IPS-20b (cell line): ENCODE measurements around the gene FAU.

Source experiments
- H3K27ac ChIP-seq: one replicate; pipeline ENCODE4 v1.5.1; 2013; ENCODE audit warnings: low read length
- H3K27me3 ChIP-seq: 2 replicates; pipeline ENCODE4 v1.6.1; 2013; ENCODE audit warnings: mild to moderate bottlenecking, low read length, inconsistent platforms; ENCODE audit not compliant: insufficient read depth
- H3K36me3 ChIP-seq: 2 replicates; pipeline ENCODE4 v1.6.1; 2013; ENCODE audit warnings: low read depth, mild to moderate bottlenecking, inconsistent platforms, low read length, moderate library complexity; ENCODE audit not compliant: insufficient read depth
- H3K4me1 ChIP-seq: 2 replicates; pipeline ENCODE4 v1.6.1; 2013; ENCODE audit warnings: mild to moderate bottlenecking, control low read depth, inconsistent platforms, low read length, moderate library complexity; ENCODE audit not compliant: insufficient read depth
- H3K4me3 ChIP-seq: 2 replicates; pipeline ENCODE4 v1.5.1; 2013; ENCODE audit warnings: mild to moderate bottlenecking, low read length, inconsistent platforms
- H3K9ac ChIP-seq: 2 replicates; pipeline ENCODE4 v1.6.1; 2013; ENCODE audit warnings: low read depth, mild to moderate bottlenecking, inconsistent platforms, low read length, moderate library complexity
- H3K9me3 ChIP-seq: 2 replicates; pipeline ENCODE4 v1.6.1; 2013; ENCODE audit warnings: mild to moderate bottlenecking, low read depth, low read length, inconsistent platforms; ENCODE audit not compliant: insufficient read depth

The FAU gene

DNA sequence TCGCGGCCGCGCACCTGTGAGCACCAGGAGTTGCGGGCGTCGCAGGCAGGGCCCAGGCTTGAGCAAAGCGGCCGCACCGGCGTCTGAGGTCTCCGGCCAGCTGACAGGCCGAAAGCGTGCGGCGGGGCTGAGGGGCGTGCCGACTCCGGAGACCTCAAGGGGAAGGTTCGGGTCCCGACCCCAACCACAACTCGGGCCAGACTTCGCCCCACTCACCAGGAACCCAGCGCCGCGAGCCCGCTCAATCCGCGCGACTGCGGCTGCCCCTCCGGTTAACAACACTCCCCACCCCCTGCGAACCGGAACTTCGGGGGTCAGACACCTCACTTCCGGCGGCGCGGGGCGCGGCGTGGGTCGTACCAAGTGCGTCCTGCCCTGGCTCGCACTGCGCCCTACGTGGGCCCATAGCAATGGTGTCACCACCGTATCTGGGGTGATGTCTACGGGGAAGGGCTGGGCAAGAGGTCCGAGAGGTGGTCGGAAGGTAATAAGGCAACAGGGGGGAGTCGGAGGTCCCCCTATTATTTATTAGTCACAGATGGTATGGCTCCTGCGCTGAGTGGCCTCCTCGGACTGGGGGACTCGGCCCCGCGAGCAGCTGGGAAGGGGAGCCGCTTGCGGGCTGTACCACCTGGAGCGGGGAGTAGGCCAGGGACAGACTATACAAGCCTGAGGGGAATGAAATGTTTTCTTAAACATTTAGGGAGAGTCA is 12.5 kb upstream of the FAU start, which contains the start of gene SYVN1:
Gene SYVN1 (minus strand): TSS at position 280 of the 712 bp plus-strand sequence. CDS start 918 bp downstream, outside the sequence.
- no peaks in the 10 kb centered on the region for H3K4me1 ChIP-seq
- peaks cover 32% of the 10 kb centered on the region for H3K36me3 ChIP-seq

DNA sequence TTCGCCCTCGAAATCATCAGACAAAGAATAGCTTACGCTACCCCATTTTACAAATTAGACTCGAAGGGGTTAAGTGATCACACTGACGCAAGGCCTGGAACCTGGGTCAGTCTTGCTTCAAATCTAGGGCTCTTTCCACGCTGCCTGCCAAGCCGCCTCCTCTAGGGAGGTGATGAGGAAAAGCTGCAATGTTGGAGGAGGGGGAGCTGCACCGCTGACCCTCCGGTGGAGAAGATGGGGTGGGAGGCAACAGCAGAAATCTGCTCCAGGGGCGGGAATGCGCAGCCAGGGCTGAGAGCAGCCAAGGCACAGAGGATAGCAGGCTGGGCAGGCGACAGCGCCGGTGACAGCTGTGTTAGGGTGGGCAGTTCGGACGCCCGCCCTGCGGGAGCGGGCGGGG is 11.8 kb upstream of the FAU start:
- H3K9me3 ChIP-seq = no peaks in the 10 kb centered on the region
- H3K27ac ChIP-seq = no peak overlapping the region
- H3K36me3 ChIP-seq = peaks cover 39% of the 10 kb centered on the region
- peak overlapping the region; percentile 87 for H3K9ac ChIP-seq
- no peaks in the 10 kb centered on the region for H3K4me1 ChIP-seq
- H3K4me3 ChIP-seq = peak overlapping the region; percentile 88
- H3K27me3 ChIP-seq = no peaks in the 10 kb centered on the region

More for the DNA sequence above, 12.5 kb upstream of the FAU start, which contains the start of gene SYVN1:
- Histone ChIP-seq H3K9ac (peak within 1 kb of the TSS; percentile 87), H3K27me3 (no peaks in the 10 kb centered on the region), H3K27ac (peak within 1 kb of the TSS; percentile 97), H3K9me3 (no peaks in the 10 kb centered on the region), H3K4me3 (peak within 1 kb of the TSS; percentile 88)

DNA sequence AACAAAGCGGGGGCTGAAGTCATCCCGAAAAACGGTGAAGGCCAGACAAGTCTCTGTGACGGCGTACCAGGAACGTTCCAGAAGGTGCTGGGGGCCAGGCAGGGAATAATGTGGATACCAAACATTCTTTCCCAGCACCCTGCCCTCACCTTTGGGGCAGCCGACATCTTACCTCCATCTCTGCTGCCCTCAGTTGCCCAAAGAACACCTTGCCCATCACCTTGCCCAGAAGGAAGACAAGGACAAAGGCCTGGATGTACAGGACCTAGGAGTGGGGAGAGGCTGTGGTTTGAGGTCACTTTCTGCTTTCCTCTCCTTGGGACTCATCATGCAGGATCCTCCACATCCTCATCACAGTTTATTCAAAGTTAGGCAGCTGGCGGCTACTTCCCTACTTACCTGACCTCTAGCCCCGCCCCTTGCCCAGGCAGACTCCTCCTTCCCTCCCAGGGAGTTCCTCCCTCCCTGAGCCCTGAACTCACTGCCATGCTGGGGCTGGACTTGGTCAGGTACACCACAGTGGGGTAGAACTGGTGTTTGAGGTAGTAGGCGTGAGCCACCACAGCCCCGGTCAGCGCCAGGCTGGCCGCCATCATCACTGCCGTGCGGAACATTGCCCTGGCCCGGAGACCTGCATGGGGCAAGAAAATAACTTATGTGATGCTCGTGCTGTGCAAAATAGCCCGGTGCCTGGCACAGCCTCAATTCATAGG is 11.2 kb upstream of the FAU start:
- peaks cover 44% of the 10 kb centered on the region for H3K36me3 ChIP-seq
- no peak overlapping the region for H3K27ac ChIP-seq
- H3K4me1 ChIP-seq = no peaks in the 10 kb centered on the region
- no peaks in the 10 kb centered on the region for H3K27me3 ChIP-seq
- H3K9ac ChIP-seq = peak overlapping the region; percentile 87; the same call in 1 of the 2 replicates
- H3K4me3 ChIP-seq = peak overlapping the region; percentile 88
- no peaks in the 10 kb centered on the region for H3K9me3 ChIP-seq

DNA sequence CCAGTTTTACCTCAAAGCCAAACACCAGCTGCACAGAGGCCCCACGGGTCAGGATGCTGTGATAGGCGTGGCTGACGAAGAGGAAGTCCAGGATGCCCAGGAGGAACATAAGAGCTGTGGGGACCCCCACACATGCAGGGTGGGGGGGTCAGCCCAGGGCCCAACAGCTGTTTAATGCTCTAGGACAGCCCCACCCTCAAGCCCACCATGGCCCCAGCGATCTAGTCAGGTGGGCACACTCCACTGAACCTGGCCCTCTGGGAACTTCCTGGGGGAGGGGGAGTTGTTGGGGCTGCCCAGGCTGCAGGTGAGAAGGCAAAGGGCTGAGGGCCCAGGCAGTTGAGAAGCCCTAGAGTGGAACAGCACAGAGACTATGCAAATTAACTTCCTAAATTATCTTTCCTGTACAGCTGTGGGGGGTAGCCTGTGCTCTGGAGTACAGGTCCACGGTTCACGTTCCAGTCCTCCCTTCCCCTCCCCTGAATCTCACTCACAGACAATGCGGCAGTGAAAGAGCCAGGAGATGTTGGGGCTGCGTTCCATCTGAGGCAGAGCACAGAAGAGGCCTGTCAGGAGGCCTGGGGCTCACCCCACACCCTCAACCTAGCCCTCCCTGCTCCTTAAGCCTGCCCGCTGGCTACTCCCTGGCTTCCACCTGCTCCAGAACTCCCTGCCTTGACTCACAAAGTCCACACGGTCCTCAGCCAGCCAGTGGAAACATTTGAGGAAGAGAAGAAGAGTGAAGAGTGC is 10.5 kb upstream of the FAU start:
- H3K4me3 ChIP-seq = no peak overlapping the region; the same call in 1 of the 2 replicates
- no peaks in the 10 kb centered on the region for H3K27me3 ChIP-seq
- H3K36me3 ChIP-seq = peaks cover 52% of the 10 kb centered on the region
- no peaks in the 10 kb centered on the region for H3K4me1 ChIP-seq
- H3K9me3 ChIP-seq = no peaks in the 10 kb centered on the region
- no peak overlapping the region for H3K9ac ChIP-seq
- H3K27ac ChIP-seq = no peak overlapping the region

DNA sequence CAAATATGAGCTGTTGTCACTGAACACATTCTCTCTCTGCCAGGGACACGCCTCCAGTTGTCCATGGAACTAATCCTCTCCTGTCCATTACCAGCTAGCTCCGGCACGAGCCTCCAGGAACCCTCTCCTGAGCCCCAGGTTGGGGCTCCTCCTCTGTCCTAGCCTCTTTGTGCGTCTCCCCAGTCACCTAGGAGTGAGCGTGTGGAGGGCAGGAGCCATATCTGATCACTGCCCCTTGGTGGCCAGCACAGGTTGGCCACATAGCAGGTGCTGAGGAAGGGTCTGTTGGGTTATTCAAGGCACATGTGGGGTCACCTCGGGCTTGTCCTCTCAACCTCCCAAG is 9.9 kb upstream of the FAU start:
- Histone ChIP-seq H3K4me3 (no peak overlapping the region), H3K36me3 (peaks cover 57% of the 10 kb centered on the region), H3K27me3 (no peaks in the 10 kb centered on the region), H3K4me1 (no peaks in the 10 kb centered on the region), H3K27ac (no peak overlapping the region), H3K9ac (no peak overlapping the region), H3K9me3 (no peaks in the 10 kb centered on the region)

DNA sequence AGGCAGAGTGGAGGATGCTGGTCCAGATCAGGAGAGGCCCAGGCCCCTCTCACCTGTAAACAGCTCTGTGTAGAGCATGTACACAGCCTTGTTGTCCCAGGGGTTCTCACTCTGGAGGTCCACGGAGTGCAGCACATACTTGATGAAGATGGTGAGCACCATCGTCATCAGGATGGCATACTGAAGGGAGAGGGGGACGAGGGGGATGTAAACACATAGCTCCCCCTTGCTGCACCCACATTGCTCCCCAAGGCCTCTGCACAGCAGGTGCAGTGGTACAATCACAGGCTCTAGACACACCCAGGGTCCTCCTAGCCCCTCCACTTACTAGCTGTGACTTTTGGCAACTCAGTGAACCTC is 9.5 kb upstream of the FAU start:
- no peaks in the 10 kb centered on the region for H3K9me3 ChIP-seq
- no peak overlapping the region for H3K4me3 ChIP-seq
- H3K27ac ChIP-seq = no peak overlapping the region
- peaks cover 62% of the 10 kb centered on the region for H3K36me3 ChIP-seq
- no peaks in the 10 kb centered on the region for H3K4me1 ChIP-seq
- H3K27me3 ChIP-seq = no peaks in the 10 kb centered on the region
- no peak overlapping the region for H3K9ac ChIP-seq

DNA sequence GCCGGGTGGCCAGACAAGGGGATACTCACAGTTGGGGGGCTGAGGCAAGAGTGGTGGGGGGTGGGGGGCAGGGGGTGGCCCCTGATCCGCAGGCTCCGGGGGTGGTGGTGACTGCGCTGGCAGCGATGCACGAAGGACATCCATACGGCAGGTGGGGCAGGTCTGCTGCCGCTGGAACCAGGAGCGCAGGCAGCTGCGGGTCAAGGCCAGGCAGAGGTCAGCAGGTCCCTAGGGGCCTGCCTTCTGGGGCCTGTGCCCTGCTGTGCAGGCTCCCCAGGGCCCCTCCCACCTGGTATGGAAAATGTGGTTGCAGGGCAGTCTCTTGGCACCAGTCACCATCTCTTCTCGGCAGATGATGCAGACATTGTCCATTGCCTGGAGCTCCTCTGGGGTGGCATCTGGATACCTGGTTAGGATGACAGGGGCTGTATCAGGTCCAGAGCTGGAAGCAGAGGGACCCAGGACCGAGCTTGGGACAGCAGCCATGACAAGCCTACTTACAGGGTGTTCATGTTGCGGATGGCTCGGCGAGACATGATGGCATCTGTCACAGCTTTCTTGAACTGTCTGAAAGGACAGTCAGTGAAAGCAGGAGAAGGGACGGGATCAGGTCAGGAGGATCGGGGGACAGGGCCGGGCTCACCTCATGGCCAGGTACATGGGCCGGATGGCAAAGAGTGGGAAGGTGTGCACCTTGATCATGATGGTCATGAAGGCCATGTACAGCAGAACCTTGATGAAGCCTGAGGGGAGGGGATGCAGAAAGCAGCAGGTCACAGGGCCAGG is 8.9 kb upstream of the FAU start:
- Histone ChIP-seq H3K4me3 (no peak overlapping the region), H3K36me3 (peaks cover 68% of the 10 kb centered on the region), H3K4me1 (no peaks in the 10 kb centered on the region), H3K9me3 (no peaks in the 10 kb centered on the region), H3K9ac (no peak overlapping the region), H3K27ac (no peak overlapping the region), H3K27me3 (no peaks in the 10 kb centered on the region)

DNA sequence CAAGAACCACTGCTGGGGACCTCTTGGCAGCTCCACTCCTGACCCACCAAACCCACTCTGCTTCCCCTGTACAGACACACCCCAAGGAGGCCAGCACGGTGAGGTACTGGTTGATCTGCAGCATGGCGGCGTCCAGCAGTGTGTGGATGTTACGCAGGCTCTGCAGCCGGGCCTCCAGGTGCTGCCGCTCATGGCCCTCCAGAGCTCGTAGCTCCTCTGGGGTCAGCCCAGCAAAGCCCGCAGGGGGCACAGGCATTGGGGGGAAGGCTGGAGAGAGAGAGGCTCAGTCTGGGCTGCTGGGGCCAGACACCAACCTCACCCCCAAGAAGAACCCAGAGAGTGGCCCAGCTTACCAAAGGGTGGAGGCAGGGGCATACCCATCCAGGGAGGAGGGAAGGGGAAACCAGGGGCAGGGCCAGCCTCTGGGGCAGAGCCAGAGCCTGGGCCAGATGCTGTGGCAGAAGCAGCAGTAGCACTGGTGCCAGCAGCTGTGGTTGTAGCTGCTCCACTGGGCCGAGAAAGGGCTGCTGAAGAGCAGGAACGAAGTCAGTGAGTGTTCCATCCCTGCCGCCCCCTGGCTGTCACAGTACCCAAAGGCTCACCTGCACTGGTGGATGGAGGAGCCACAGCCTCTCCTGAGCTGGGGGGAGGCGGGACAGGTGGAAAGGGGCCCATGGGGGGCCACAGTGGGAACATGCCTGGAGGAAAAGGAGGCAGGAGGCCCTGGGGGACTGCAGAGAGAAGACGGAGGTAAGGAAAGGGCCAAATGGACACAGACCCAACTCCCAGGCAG is 7.9 kb upstream of the FAU start:
- no peak overlapping the region for H3K4me3 ChIP-seq
- H3K27ac ChIP-seq = no peak overlapping the region
- peaks cover 77% of the 10 kb centered on the region for H3K36me3 ChIP-seq
- H3K9me3 ChIP-seq = no peaks in the 10 kb centered on the region
- H3K27me3 ChIP-seq = no peaks in the 10 kb centered on the region
- H3K4me1 ChIP-seq = no peaks in the 10 kb centered on the region
- H3K9ac ChIP-seq = no peak overlapping the region

DNA sequence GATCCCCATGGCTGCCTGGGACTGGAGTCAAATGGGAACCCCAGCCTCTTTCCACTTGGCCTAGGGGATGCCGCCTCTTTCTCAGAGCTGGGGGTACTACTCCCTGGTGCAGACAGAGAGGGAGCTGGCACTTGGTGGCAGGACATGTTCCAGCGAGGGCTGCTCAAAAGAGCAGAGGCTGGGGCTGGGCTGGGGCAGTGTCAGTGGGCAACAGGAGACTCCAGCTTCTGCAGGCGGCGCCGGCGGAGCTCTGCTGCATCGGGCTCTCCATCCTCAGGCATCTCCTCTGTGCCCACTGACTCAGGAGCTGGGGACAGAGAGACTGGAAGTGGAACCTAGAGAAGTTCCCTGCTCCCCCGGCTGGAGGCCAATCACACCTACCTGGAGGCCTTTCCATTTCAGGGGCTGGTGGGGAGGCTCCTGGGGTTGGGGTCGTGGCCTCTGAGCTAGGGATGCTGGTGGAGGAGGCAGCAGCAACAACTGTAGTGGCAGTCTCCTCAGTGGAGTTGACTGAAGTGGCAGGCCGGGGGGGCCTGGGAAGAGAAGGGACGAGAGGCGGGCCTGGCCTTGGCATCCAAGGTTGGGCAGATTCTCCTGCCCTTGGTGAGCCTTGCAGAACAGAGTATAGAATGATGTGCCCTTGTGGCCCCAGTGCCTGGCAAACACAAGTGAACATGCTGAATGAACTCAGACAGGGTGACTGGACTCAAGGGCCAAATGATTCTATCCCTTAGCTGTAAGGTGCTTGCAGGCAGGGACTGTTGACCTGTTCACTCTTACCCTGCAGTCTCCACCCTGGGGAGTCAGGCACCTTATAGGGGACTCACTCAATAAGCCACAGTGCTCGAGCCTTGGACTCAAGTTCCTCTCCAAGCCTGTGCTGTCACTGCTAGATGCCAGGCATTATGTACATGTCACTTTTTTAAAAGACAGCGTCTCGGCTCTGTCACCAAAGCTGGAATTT is 6.5 kb upstream of the FAU start:
- H3K4me1 ChIP-seq = no peaks in the 10 kb centered on the region
- no peak overlapping the region for H3K27ac ChIP-seq
- no peak overlapping the region for H3K4me3 ChIP-seq
- H3K27me3 ChIP-seq = no peaks in the 10 kb centered on the region
- peaks cover 89% of the 10 kb centered on the region for H3K36me3 ChIP-seq
- no peak overlapping the region for H3K9ac ChIP-seq
- no peaks in the 10 kb centered on the region for H3K9me3 ChIP-seq

DNA sequence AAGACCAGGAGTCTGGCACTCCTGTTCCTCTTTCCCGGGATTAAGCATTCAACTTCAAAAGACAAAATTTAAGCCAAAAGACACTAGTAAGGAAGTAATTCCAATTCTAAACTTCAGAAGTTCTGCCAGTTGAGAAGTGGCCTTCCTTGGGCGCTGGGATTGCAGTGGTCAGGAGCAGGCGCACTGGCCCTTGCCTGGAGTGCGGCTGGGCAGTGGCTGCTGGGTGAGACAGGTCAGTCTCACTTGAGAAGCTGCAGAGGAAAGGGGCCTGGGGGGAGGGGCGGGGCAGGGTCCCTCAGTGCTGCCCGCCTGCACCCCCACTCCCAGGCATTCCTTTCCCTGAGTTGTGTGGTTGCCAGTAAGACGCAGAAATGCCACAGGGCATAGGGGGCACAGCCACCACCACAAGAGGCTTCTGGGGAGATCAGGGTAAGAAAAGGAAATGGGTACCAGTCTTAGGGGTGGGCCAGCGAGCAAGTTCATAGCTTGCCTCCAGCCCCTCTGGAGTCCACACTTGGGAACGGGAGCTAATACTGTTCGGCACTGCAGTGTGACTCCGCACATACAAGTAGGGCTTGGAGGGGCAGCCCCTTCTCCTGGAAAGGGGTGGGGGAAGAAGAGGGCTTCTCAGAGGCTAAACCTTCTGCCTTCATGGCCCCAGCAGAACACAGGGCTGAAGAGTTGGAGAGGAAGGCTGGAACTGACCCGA is 5.7 kb upstream of the FAU start:
- Histone ChIP-seq H3K9ac (no peak overlapping the region), H3K4me3 (no peak overlapping the region), H3K36me3 (peaks cover 86% of the 10 kb centered on the region), H3K4me1 (no peaks in the 10 kb centered on the region), H3K27me3 (no peaks in the 10 kb centered on the region), H3K27ac (no peak overlapping the region), H3K9me3 (no peaks in the 10 kb centered on the region)
